Esophagus muscularis mucosa (tissue), 4 donors: ENCODE data around the gene NKD2. TPM values are rescaled to one million over a fixed set of nuclear protein-coding genes. Genes with fewer than 3 reads are reported as not detected.

Source experiments
- DNase-seq: peaks from one replicate; pipeline ENCODE4 v3.0.0-alpha.2; 2017; ENCODE audit errors: extremely low spot score
- H3K27ac ChIP-seq, 4 donors: fragments of 200-600 bp; sonication (generic); replicated peaks in 1 of 4; 1 replicate in 3 of 4; 2 replicates in 1 of 4; pipeline ENCODE4 v1.5.1; 2016 to 2019; ENCODE audit warnings: mild to moderate bottlenecking in 1 of 4
- H3K27me3 ChIP-seq, 4 donors: fragments of 200-600 bp; sonication (generic); one replicate each; pipeline versions ENCODE4 v1.5.1 to v1.6.0; 2016 to 2019
- H3K36me3 ChIP-seq, 4 donors: fragments of 200-600 bp; sonication (generic); one replicate each; pipeline ENCODE4 v1.5.1; 2016 to 2019
- H3K4me1 ChIP-seq, 4 donors: fragments of 200-600 bp; sonication (generic); one replicate each; pipeline ENCODE4 v1.5.1; 2016 to 2019
- H3K4me3 ChIP-seq, 4 donors: fragments of 200-600 bp; sonication (generic); 1 replicate in 2 of 4; 2 replicates in 2 of 4; pipeline ENCODE4 v1.5.1; 2016 to 2019; ENCODE audit warnings: mild to moderate bottlenecking in 4 of 4, moderate library complexity in 1 of 4
- H3K9me3 ChIP-seq, 4 donors: fragments of 200-600 bp; sonication (generic); 1 replicate in 3 of 4; 2 replicates in 1 of 4; pipeline ENCODE4 v1.5.1; 2016 to 2019
- EP300 ChIP-seq: sonication (generic); formaldehyde crosslinking; IDR thresholded peaks from one replicate; pipeline ENCODE4 v1.6.1; 2017; ENCODE audit warnings: antibody characterized with exemption
- POLR2A ChIP-seq: fragments of 450-650 bp; IDR thresholded peaks from one replicate; pipeline ENCODE4 v1.6.1; 2017; ENCODE audit warnings: antibody characterized with exemption, moderate library complexity, mild to moderate bottlenecking, low read depth
- POLR2AphosphoS5 ChIP-seq, 2 donors: sonication (generic); formaldehyde crosslinking; IDR thresholded peaks; one replicate each; pipeline ENCODE4 v1.6.1; 2017; ENCODE audit warnings: antibody characterized with exemption in 2 of 2
- WGBS: methylation state at CpG from one replicate; pipeline ENCODE4 v1.1.5; 2018; 5-methylcytosine and 5-hydroxymethylcytosine counted together
- intact Hi-C: fragments of 100-400 bp; cut with DNase I; formaldehyde crosslinking; loops from one replicate; pipeline ENCODE4 v1.15.1; 2023
- total RNA-seq, 4 donors: library from RNA; depleted of rRNA; stranded (reverse); fragments of >200 nt; gene quantifications; one replicate each; pipeline versions ENCODE4 v1.1.0 to v1.2.1, GENCODE V29; 2016
- TF ChIP-seq, protein P1 (sequence below), 3 experiments: fragments of 200-600 bp in 2 of 3; fragments of 450-650 bp in 1 of 3; sonication (generic) in 2 of 3; IDR thresholded peaks; one replicate each; pipeline ENCODE4 v1.5.1; 2017 to 2019; ENCODE audit warnings: antibody characterized with exemption in 3 of 3, mild to moderate bottlenecking in 2 of 3, moderate library complexity in 1 of 3

NKD2 gene
- total RNA-seq, 4 donors from 2014 or later: 3.0 to 6.6 (median 5.4) TPM

DNA sequence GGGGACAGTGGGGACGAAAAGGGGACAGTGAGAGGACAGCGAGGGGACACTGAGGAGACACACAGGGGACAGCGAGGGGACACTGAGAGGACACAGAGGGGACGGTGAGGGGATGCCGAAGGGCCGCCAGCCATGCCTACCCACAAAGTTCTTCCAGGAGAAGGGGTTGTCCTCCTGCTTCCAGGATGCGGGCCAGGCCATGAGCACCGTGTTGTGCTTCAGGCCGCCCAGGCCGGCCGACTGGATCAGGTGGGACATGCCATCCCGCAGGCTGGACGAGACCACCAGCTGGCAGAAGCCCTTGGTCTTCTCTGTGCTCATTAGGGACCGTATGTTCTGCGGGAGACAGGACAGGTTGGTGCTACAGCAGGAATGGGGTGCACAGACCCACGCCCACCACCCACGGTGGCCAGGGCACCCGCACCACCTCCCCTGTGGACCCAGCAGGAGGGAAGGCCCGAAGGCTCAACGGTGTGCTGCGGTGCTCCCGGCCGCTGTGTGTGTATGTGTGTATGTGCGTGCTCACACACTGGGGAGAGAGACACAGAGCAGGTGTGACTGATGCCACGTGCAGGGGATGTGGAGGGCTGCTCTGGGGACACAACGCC is 56.6 kb downstream of the NKD2 start:
- H3K36me3 ChIP-seq: peaks cover 16 to 91% (median 80%) of the 10 kb centered on the region in 4 donors
- intact Hi-C loops: no loop called here
- H3K4me1 ChIP-seq: no peaks in the 10 kb centered on the region
- no peak overlapping the region for H3K27ac ChIP-seq
- H3K27me3 ChIP-seq: no peaks in the 10 kb centered on the region
- H3K9me3 ChIP-seq: no peaks in the 10 kb centered on the region
- no peak for DNase-seq
- TF ChIP-seq, protein P1, sequence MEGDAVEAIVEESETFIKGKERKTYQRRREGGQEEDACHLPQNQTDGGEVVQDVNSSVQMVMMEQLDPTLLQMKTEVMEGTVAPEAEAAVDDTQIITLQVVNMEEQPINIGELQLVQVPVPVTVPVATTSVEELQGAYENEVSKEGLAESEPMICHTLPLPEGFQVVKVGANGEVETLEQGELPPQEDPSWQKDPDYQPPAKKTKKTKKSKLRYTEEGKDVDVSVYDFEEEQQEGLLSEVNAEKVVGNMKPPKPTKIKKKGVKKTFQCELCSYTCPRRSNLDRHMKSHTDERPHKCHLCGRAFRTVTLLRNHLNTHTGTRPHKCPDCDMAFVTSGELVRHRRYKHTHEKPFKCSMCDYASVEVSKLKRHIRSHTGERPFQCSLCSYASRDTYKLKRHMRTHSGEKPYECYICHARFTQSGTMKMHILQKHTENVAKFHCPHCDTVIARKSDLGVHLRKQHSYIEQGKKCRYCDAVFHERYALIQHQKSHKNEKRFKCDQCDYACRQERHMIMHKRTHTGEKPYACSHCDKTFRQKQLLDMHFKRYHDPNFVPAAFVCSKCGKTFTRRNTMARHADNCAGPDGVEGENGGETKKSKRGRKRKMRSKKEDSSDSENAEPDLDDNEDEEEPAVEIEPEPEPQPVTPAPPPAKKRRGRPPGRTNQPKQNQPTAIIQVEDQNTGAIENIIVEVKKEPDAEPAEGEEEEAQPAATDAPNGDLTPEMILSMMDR (IDR thresholded peaks at IDR 0.05): no peak
- TF ChIP-seq POLR2A (no peak), POLR2AphosphoS5 (IDR thresholded peaks at IDR 0.05) (no peak), EP300 (no peak)
- no peak overlapping the region for H3K4me3 ChIP-seq
- 82% methylated on average over 9 of the region's 26 CpGs for WGBS

DNA sequence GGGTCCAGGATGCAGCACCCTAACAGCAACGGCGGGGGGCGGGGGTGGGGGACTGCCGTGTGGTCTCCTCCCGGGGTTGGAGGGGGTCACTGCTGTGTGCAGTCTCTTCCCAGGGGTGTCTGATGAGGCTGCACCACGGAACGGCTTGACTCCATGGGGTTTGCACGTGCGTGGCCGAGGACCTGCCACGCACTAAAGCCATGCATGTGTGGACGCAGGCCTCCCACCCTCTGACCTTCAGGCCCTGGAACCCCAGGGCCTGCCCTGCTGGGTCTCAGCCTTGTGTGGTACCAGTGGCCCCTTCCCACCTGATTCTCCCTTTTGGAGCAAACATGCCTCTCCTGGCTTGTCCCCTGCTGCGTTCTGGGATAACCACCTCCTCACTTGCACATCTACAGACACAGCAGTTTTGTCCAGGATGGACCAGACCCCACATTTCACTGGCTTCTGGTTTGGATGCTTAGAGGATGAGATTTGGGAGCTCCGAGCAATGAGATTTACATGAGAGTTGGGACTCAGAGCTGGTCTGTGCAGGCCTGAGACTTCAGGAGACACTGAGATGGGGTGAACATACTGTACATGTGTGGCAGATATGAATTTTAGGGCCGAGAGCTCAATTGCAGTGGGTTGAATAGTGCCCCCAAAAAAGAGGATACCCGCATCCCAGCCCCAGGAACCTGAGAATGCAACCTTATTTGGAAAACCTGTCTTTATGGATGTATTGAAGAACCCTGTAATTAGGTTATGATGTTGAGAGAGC is 57.5 kb downstream of the NKD2 start:
- no peak overlapping the region for H3K4me3 ChIP-seq
- H3K9me3 ChIP-seq: no peaks in the 10 kb centered on the region
- H3K36me3 ChIP-seq: peaks cover 13 to 86% (median 74%) of the 10 kb centered on the region in 4 donors
- TF ChIP-seq POLR2AphosphoS5 (IDR thresholded peaks at IDR 0.05): no peak
- TF ChIP-seq POLR2A: no peak
- no peak for TF ChIP-seq EP300
- TF ChIP-seq, protein P1 (IDR thresholded peaks at IDR 0.05): no peak
- no peak for DNase-seq
- H3K4me1 ChIP-seq: no peaks in the 10 kb centered on the region
- H3K27ac ChIP-seq: no peak overlapping the region
- H3K27me3 ChIP-seq: no peaks in the 10 kb centered on the region
- intact Hi-C loops: no loop called here
- WGBS: 97% methylated on average over 6 of the region's 16 CpGs

DNA sequence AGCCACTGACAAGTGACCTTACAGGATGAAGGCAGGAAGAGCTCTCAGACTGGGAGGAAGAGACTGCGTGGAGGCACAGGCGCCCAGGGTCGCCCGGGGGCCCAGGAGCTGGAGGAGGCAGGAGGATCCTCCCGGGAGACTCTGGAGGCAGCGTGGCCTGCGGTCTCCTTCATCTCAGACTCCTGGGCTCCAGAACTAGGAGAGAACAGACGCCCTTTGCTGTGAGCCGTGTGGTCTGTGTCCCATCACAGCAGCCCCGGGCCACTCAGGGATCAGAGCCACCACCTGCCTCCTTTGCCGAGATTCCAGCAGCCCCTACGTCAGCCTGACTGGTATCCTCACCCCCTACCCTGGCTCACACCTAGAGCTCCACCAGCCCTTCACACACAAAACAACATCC is 58.1 kb downstream of the NKD2 start:
- Histone ChIP-seq H3K27ac (no peak overlapping the region), H3K9me3 (no peaks in the 10 kb centered on the region), H3K4me1 (no peaks in the 10 kb centered on the region), H3K4me3 (no peak overlapping the region), H3K27me3 (no peaks in the 10 kb centered on the region), H3K36me3 (peaks cover 13 to 82% (median 71%) of the 10 kb centered on the region in 4 donors)
- 87% methylated on average over 12 of the region's 12 CpGs for WGBS
- intact Hi-C loops: no loop called here
- no peak for DNase-seq
- TF ChIP-seq POLR2AphosphoS5 (IDR thresholded peaks at IDR 0.05) (no peak), EP300 (no peak), POLR2A (no peak)
- TF ChIP-seq, protein P1 (IDR thresholded peaks at IDR 0.05): no peak

DNA sequence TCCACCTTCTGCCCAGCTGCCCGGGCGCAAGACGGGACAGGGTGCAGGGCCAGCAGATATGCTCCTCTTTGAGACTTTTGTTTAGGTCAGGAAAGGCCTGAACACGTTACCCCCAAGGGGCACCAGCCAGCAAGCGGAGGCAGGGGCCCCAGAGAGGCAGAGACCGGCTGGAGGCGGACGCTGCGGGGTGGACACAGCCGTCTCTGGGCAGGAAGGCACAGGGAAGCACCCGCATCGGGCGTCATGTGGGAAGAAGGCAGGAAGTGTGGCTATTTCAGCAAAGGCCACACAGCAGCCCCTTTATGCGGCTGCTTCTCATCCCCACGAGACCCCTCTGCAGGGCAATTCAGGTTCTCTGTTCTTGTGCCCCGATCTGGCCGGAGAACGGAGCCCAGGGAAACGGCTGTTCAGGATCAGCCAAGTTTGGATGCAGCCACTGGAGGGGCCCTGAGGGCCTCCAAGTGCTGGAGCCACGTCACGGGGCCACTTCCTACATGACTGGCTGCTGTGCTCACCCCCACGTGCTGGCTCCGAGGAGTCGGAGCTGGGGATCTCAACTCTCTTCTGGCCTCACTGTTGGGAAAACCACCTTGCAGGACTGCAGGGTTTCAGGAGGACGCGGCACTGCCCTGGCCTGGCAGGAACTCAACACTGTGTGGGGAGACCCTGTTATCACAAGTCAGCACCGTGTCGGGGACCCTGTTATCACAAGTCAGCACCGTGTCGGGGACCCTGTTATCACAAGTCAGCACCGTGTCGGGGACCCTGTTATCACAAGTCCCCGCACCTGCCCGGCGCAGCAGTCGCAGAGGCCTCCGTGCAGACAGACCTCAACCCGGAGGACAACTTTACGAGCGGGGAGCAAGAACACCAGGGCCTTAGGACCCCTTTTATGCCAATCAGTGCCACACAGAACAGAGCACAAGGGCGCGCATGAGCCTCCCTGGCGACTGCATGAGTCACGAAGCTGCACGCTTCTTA is 58.8 kb downstream of the NKD2 start:
- no peak for TF ChIP-seq POLR2AphosphoS5 (IDR thresholded peaks at IDR 0.05)
- TF ChIP-seq, protein P1 (IDR thresholded peaks at IDR 0.05): no peak
- TF ChIP-seq POLR2A: no peak
- TF ChIP-seq EP300: no peak
- H3K9me3 ChIP-seq: no peaks in the 10 kb centered on the region
- DNase-seq: no peak
- H3K27me3 ChIP-seq: no peaks in the 10 kb centered on the region
- H3K27ac ChIP-seq: no peak overlapping the region
- H3K4me1 ChIP-seq: no peaks in the 10 kb centered on the region
- WGBS: 95% methylated on average over 10 of the region's 45 CpGs
- peaks cover 13 to 74% (median 64%) of the 10 kb centered on the region in 4 donors for H3K36me3 ChIP-seq
- H3K4me3 ChIP-seq: no peak overlapping the region
- intact Hi-C loops: no loop called here
